Measurements from ENCODE around the gene SAP25.

DNA sequence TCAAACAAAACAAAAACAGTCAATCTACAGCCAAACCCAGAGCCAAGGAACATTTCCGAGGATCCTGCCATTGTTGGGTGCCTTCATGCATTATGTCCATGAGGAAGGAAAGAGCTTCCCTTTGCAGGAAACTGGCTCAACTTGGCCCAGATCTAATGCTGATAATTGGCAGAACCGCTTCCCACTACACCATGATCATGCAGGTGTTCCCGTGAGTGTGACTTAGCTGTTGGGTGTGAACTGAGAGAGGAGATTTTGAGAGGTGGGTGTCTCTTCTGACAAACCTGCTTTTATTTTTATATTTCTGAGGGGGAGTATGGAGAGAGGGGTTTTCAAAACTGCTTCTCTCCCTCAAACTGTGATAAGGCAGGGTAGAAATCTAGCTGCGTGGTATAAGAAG, 14.6 kb downstream of the SAP25 start:
- TF ChIP-seq GABPA (IDR thresholded peaks at IDR 0.05; ENCODE audit: borderline replicate concordance, insufficient read depth, low read length) = no peak
- TF ChIP-seq, protein P1, sequence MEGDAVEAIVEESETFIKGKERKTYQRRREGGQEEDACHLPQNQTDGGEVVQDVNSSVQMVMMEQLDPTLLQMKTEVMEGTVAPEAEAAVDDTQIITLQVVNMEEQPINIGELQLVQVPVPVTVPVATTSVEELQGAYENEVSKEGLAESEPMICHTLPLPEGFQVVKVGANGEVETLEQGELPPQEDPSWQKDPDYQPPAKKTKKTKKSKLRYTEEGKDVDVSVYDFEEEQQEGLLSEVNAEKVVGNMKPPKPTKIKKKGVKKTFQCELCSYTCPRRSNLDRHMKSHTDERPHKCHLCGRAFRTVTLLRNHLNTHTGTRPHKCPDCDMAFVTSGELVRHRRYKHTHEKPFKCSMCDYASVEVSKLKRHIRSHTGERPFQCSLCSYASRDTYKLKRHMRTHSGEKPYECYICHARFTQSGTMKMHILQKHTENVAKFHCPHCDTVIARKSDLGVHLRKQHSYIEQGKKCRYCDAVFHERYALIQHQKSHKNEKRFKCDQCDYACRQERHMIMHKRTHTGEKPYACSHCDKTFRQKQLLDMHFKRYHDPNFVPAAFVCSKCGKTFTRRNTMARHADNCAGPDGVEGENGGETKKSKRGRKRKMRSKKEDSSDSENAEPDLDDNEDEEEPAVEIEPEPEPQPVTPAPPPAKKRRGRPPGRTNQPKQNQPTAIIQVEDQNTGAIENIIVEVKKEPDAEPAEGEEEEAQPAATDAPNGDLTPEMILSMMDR (IDR thresholded peaks at IDR 0.05; ENCODE audit: control extremely low read depth in 1 of 3, insufficient read depth in 1 of 3, low read depth in 1 of 3, low read length in 3 of 3) = no peak
- no peak for TF ChIP-seq EP300 (IDR thresholded peaks at IDR 0.05; ENCODE audit: borderline replicate concordance in 1 of 2, low read depth in 2 of 2, low read length in 2 of 2)
- no peak for TF ChIP-seq CBX8 (IDR thresholded peaks at IDR 0.05; ENCODE audit: borderline replicate concordance, low read depth, low read length)
- TF ChIP-seq SIN3A (conservative IDR thresholded peaks at IDR 0.05 in 1 of 2, IDR thresholded peaks at IDR 0.05 in 1 of 2; ENCODE audit: low read depth in 1 of 2, low read length in 2 of 2) = no peak
- TF ChIP-seq POLR2AphosphoS5 (IDR thresholded peaks at IDR 0.05; ENCODE audit: low read depth, low read length) = no peak
- no peak for TF ChIP-seq HDAC2 (IDR thresholded peaks at IDR 0.05; ENCODE audit: borderline replicate concordance in 1 of 2, low read depth in 2 of 2, low read length in 2 of 2)
- TF ChIP-seq, protein P2, sequence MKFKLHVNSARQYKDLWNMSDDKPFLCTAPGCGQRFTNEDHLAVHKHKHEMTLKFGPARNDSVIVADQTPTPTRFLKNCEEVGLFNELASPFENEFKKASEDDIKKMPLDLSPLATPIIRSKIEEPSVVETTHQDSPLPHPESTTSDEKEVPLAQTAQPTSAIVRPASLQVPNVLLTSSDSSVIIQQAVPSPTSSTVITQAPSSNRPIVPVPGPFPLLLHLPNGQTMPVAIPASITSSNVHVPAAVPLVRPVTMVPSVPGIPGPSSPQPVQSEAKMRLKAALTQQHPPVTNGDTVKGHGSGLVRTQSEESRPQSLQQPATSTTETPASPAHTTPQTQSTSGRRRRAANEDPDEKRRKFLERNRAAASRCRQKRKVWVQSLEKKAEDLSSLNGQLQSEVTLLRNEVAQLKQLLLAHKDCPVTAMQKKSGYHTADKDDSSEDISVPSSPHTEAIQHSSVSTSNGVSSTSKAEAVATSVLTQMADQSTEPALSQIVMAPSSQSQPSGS (IDR thresholded peaks at IDR 0.05; ENCODE audit: low read length) = no peak
- TF ChIP-seq FOSL1 (IDR thresholded peaks at IDR 0.05; ENCODE audit: insufficient read depth, low read depth, low read length) = no peak
- TF ChIP-seq YY1 (IDR thresholded peaks at IDR 0.05; ENCODE audit: low read depth, low read length) = no peak
- TF ChIP-seq, protein P3, sequence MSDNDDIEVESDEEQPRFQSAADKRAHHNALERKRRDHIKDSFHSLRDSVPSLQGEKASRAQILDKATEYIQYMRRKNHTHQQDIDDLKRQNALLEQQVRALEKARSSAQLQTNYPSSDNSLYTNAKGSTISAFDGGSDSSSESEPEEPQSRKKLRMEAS (IDR thresholded peaks at IDR 0.05) = no peak
- no peak for TF ChIP-seq RNF2 (IDR thresholded peaks at IDR 0.05; ENCODE audit: borderline replicate concordance, low read depth, low read length, missing control alignments, poor library complexity, severe bottlenecking)
